K562 (cell line): ENCODE results near the gene KIF19. TPM values are rescaled to one million over a fixed set of nuclear protein-coding genes. Genes with fewer than 3 reads are reported as not detected.

Experiments used
- ARHGAP35 ChIP-seq: fragments of 450-650 bp; IDR thresholded peaks from 2 replicates; pipeline ENCODE4 v1.6.1; 2018; ENCODE audit not compliant: partially characterized antibody
- CREB1 ChIP-seq, 2 experiments: sonication (generic) in 1 of 2; formaldehyde crosslinking in 1 of 2; IDR thresholded peaks; 2 replicates each; pipeline versions ENCODE4 v1.6.1 to v1.8.0; 2012 to 2022; ENCODE audit warnings: inconsistent platforms in 1 of 2, mild to moderate bottlenecking in 1 of 2, missing genetic modification reagents in 1 of 2, moderate library complexity in 1 of 2
- EWSR1 ChIP-seq: fragments of 450-650 bp; IDR thresholded peaks from 2 replicates; pipeline ENCODE4 v1.6.1; 2018; ENCODE audit warnings: borderline replicate concordance, mild to moderate bottlenecking, low read depth, moderate library complexity; ENCODE audit not compliant: partially characterized antibody
- FOXA3 ChIP-seq, 2 experiments: fragments of 450-650 bp in 1 of 2; sonication (generic) in 1 of 2; formaldehyde crosslinking; IDR thresholded peaks in 1 of 2; conservative IDR thresholded peaks in 1 of 2; 2 replicates each; pipeline versions ENCODE4 v1.4.0 to v1.8.0; 2020 to 2022; ENCODE audit warnings: mild to moderate bottlenecking in 2 of 2, missing genetic modification reagents in 1 of 2
- HCFC1 ChIP-seq: IDR thresholded peaks from 2 replicates; pipeline ENCODE4 v1.6.1; 2012; ENCODE audit warnings: low read depth, low read length, improper control_type of control experiment
- HMGN3 ChIP-seq: IDR thresholded peaks from 2 replicates; pipeline ENCODE4 v1.6.1; 2011; ENCODE audit warnings: borderline replicate concordance, low read depth, mild to moderate bottlenecking, mixed read lengths, low read length; ENCODE audit not compliant: insufficient read length; ENCODE audit errors: extremely low read depth
- KDM5B ChIP-seq: fragments of 200-600 bp; sonication (generic); IDR thresholded peaks from 2 replicates; pipeline ENCODE4 v1.6.1; 2012; ENCODE audit warnings: low read depth, mild to moderate bottlenecking, moderate library complexity, low read length, control low read depth, inconsistent platforms; ENCODE audit not compliant: insufficient replicate concordance
- KLF1 ChIP-seq: fragments of 450-650 bp; IDR thresholded peaks from 2 replicates; pipeline ENCODE4 v1.6.1; 2016; ENCODE audit warnings: missing genetic modification characterization, missing compliant biosample characterization
- KLF6 ChIP-seq: fragments of 250-450 bp; sonication (Bioruptor Pico); IDR thresholded peaks from 2 replicates; pipeline ENCODE4 v1.4.0; 2020; ENCODE audit warnings: mild to moderate bottlenecking, moderate library complexity, borderline replicate concordance
- MCM2 ChIP-seq: fragments of 450-650 bp; IDR thresholded peaks from 2 replicates; pipeline ENCODE4 v1.6.1; 2017; ENCODE audit warnings: low read depth, mild to moderate bottlenecking
- NCOR1 ChIP-seq: fragments of 450-650 bp; IDR thresholded peaks from 2 replicates; pipeline ENCODE4 v1.6.1; 2016; ENCODE audit warnings: mild to moderate bottlenecking, moderate library complexity
- SAFB ChIP-seq: fragments of 200-400 bp; formaldehyde crosslinking; IDR thresholded peaks from 2 replicates; pipeline ENCODE4 v1.6.1; 2017; ENCODE audit warnings: low read depth, low read length, borderline replicate concordance
- ZNF12 ChIP-seq: sonication (generic); formaldehyde crosslinking; IDR thresholded peaks from 2 replicates; pipeline ENCODE4 v1.4.0; 2020; ENCODE audit warnings: mild to moderate bottlenecking, missing genetic modification reagents
- ZNF41 ChIP-seq: fragments of 250-450 bp; sonication (Bioruptor Pico); conservative IDR thresholded peaks from 2 replicates; pipeline ENCODE4 v1.4.0; 2020; ENCODE audit warnings: mild to moderate bottlenecking
- polyA plus RNA-seq, 8 experiments: library from polyadenylated mRNA; depleted of rRNA in 4 of 8; stranded (reverse) in 5 of 8; unstranded in 3 of 8; fragments of >200 nt; fragmentation: Nextera tagmentation in 2 of 8; fragmentation: Illumina TruSeq in 1 of 8; extraction: Ambion mirVana in 2 of 8; extraction: Trizol in 1 of 8; gene quantifications; 2 replicates each; pipeline versions ENCODE4 v1.2.1 to v1.2.3, GENCODE V29; 2011 to 2014; ENCODE audit warnings: inconsistent platforms in 1 of 8, missing spikeins in 1 of 8
- total RNA-seq, 7 experiments: library from RNA; depleted of rRNA in 6 of 7; stranded (reverse); fragments of >200 nt in 6 of 7; fragmentation: Illumina TruSeq in 2 of 7; extraction: Trizol in 2 of 7; gene quantifications; 2 replicates each; pipeline versions ENCODE4 v1.2.1 to v1.2.3, GENCODE V29; 2011 to 2021; ENCODE audit warnings: low replicate concordance in 1 of 7
- TF ChIP-seq, protein P1 (sequence below): sonication (generic); formaldehyde crosslinking; IDR thresholded peaks from 2 replicates; pipeline ENCODE4 v1.8.1; 2022; ENCODE audit warnings: missing genetic modification reagents
- TF ChIP-seq, protein P2 (sequence below): fragments of 200-800 bp; sonication (Bioruptor generic); IDR thresholded peaks from 2 replicates; pipeline ENCODE4 v1.6.1; 2017; ENCODE audit warnings: missing genetic modification characterization, missing compliant biosample characterization
- TF ChIP-seq, protein P3 (sequence below): fragments of 450-650 bp; IDR thresholded peaks from 2 replicates; pipeline ENCODE4 v1.6.1; 2016; ENCODE audit warnings: low read depth
- TF ChIP-seq, protein P4 (sequence below): fragments of 250-450 bp; sonication (Bioruptor Pico); IDR thresholded peaks from 2 replicates; pipeline ENCODE4 v1.8.0; 2022; ENCODE audit warnings: moderate library complexity, mild to moderate bottlenecking, inconsistent platforms

The KIF19 gene
- total and polyA plus RNA-seq, 9 of the 15 experiments (the other 6 are each of a cell fraction or from before 2014, with no cell fraction given), result 0.10 TPM; not detected in 8

DNA sequence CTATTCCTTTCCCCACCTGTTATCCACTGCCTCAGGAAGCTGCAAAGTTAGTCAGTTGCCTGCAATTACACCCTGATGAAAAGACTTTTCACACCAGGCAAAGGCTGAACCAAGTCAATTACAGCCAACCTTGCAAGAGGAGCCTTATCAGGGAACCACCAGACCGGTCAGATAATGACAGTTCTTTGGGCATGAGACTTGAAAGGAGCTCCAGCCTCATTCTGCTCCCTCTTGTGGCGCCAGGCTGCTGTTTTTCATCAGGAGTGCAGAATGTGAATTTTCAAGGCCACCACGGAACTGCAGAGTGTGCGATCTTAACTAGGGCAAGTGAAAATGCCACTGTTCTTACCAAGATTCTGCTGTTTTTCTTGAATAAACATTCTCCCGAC lies 29.5 kb upstream of the KIF19 start (continued):
- no peak for TF ChIP-seq HMGN3
- TF ChIP-seq SAFB, result no peak
- no peak for TF ChIP-seq CREB1 (IDR thresholded peaks at IDR 0.05)
- no peak for TF ChIP-seq CREB1 (CRISPR knock-in tag; IDR thresholded peaks at IDR 0.05)
- no peak; the same call in 1 of the 2 replicates for TF ChIP-seq NCOR1
- no peak for TF ChIP-seq ARHGAP35
- TF ChIP-seq, protein P1, sequence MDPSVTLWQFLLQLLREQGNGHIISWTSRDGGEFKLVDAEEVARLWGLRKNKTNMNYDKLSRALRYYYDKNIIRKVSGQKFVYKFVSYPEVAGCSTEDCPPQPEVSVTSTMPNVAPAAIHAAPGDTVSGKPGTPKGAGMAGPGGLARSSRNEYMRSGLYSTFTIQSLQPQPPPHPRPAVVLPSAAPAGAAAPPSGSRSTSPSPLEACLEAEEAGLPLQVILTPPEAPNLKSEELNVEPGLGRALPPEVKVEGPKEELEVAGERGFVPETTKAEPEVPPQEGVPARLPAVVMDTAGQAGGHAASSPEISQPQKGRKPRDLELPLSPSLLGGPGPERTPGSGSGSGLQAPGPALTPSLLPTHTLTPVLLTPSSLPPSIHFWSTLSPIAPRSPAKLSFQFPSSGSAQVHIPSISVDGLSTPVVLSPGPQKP, result no peak
- TF ChIP-seq, protein P2, sequence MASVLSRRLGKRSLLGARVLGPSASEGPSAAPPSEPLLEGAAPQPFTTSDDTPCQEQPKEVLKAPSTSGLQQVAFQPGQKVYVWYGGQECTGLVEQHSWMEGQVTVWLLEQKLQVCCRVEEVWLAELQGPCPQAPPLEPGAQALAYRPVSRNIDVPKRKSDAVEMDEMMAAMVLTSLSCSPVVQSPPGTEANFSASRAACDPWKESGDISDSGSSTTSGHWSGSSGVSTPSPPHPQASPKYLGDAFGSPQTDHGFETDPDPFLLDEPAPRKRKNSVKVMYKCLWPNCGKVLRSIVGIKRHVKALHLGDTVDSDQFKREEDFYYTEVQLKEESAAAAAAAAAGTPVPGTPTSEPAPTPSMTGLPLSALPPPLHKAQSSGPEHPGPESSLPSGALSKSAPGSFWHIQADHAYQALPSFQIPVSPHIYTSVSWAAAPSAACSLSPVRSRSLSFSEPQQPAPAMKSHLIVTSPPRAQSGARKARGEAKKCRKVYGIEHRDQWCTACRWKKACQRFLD, result no peak
- no peak for TF ChIP-seq FOXA3 (CRISPR knock-in tag; conservative IDR thresholded peaks at IDR 0.05 in 1 of 2, IDR thresholded peaks at IDR 0.05 in 1 of 2)
- no peak for TF ChIP-seq MCM2
- TF ChIP-seq ZNF41 (CRISPR knock-in tag), result no peak
- TF ChIP-seq KDM5B, result no peak
- TF ChIP-seq EWSR1, result no peak
- TF ChIP-seq, protein P3, sequence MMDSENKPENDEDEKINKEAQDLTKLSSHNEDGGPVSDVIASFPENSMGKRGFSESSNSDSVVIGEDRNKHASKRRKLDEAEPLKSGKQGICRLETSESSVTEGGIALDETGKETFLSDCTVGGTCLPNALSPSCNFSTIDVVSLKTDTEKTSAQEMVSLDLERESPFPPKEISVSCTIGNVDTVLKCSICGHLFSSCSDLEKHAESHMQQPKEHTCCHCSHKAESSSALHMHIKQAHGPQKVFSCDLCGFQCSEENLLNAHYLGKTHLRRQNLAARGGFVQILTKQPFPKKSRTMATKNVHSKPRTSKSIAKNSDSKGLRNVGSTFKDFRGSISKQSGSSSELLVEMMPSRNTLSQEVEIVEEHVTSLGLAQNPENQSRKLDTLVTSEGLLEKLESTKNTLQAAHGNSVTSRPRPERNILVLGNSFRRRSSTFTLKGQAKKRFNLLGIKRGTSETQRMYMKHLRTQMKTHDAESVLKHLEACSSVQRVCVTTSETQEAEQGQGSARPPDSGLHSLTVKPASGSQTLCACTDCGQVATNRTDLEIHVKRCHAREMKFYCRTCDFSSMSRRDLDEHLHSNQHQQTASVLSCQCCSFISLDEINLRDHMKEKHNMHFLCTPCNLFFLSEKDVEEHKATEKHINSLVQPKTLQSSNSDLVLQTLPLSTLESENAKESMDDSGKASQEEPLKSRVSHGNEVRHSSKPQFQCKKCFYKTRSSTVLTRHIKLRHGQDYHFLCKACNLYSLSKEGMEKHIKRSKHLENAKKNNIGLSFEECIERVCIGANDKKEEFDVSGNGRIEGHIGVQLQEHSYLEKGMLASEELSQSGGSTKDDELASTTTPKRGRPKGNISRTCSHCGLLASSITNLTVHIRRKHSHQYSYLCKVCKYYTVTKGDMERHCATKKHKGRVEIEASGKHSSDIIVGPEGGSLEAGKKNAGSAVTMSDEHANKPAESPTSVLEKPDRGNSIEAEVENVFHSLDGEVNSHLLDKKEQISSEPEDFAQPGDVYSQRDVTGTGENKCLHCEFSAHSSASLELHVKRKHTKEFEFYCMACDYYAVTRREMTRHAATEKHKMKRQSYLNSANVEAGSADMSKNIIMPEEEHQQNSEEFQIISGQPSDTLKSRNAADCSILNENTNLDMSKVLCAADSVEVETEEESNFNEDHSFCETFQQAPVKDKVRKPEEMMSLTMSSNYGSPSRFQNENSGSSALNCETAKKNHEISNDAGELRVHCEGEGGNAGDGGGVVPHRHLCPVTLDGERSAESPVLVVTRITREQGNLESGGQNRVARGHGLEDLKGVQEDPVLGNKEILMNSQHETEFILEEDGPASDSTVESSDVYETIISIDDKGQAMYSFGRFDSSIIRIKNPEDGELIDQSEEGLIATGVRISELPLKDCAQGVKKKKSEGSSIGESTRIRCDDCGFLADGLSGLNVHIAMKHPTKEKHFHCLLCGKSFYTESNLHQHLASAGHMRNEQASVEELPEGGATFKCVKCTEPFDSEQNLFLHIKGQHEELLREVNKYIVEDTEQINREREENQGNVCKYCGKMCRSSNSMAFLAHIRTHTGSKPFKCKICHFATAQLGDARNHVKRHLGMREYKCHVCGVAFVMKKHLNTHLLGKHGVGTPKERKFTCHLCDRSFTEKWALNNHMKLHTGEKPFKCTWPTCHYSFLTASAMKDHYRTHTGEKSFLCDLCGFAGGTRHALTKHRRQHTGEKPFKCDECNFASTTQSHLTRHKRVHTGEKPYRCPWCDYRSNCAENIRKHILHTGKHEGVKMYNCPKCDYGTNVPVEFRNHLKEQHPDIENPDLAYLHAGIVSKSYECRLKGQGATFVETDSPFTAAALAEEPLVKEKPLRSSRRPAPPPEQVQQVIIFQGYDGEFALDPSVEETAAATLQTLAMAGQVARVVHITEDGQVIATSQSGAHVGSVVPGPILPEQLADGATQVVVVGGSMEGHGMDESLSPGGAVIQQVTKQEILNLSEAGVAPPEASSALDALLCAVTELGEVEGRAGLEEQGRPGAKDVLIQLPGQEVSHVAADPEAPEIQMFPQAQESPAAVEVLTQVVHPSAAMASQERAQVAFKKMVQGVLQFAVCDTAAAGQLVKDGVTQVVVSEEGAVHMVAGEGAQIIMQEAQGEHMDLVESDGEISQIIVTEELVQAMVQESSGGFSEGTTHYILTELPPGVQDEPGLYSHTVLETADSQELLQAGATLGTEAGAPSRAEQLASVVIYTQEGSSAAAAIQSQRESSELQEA, result no peak
- no peak for TF ChIP-seq HCFC1
- no peak for TF ChIP-seq KLF6 (CRISPR knock-in tag)
- TF ChIP-seq, protein P4, sequence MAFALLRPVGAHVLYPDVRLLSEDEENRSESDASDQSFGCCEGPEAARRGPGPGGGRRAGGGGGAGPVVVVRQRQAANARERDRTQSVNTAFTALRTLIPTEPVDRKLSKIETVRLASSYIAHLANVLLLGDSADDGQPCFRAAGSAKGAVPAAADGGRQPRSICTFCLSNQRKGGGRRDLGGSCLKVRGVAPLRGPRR (CRISPR knock-in tag), result no peak
- TF ChIP-seq ZNF12 (CRISPR knock-in tag), result no peak
- no peak for TF ChIP-seq KLF1 (tag)
